ENCODE measurements around the gene NACA2.

DNA sequence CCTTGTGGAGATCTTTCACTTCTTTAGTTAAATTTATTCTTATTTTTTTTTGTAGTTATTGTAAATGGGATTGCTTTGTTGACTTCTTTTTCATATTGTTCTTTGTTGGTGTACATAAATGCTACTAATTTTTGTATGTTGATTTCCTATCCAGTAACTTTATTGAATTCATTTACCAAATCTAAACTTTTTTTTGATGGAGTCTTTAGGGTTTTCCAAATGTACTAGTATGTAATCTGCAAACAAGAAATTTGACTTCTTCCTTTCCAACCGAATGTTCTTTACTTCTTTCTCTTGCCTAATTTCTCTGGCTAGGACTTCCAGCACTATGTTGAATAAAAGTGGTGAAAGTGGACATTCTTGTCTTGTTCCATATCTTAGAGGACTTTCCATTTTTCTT, 41.8 kb upstream of the NACA2 start:
- no peak for TF ChIP-seq CTCF (IDR thresholded peaks at IDR 0.05)
- no peak for TF ChIP-seq EZH2 (IDR thresholded peaks at IDR 0.05; ENCODE audit: borderline replicate concordance, insufficient read depth, low read depth, low read length, poor library complexity, severe bottlenecking)

Measured in B cell (primary cell).